HFFc6 (cell line): Measurements from ENCODE around the gene TSFM. TPM values are rescaled to one million over a fixed set of nuclear protein-coding genes. Genes with fewer than 3 reads are reported as not detected.
A peak's percentile ranks its signal among the peaks of the same experiment; 100 is the strongest.

Experiments used
- DNase-seq: peaks from one replicate; pipeline ENCODE4 v3.0.0-alpha.2; 2018
- H3K27ac Mint-ChIP-seq: 2 replicates; pipeline ENCODE4 v1.8.0; 2020; ENCODE audit warnings: mild to moderate bottlenecking, mixed read lengths
- H3K27me3 Mint-ChIP-seq: 2 replicates; pipeline ENCODE4 v1.8.0; 2021; ENCODE audit warnings: mild to moderate bottlenecking, moderate library complexity, mixed read lengths; ENCODE audit not compliant: insufficient read depth
- H3K36me3 Mint-ChIP-seq: 2 replicates; pipeline ENCODE4 v1.8.0; 2021; ENCODE audit warnings: low read depth, mixed read lengths
- H3K4me1 Mint-ChIP-seq: 2 replicates; pipeline ENCODE4 v1.8.0; 2020; ENCODE audit warnings: low read depth, mixed read lengths
- H3K4me3 Mint-ChIP-seq: 2 replicates; pipeline ENCODE4 v1.8.0; 2020; ENCODE audit warnings: mild to moderate bottlenecking, moderate library complexity, mixed read lengths
- H3K9me3 Mint-ChIP-seq: 2 replicates; pipeline ENCODE4 v1.8.0; 2020; ENCODE audit warnings: mild to moderate bottlenecking, mixed read lengths
- CTCF ChIP-seq: fragments of 200-600 bp; sonication (generic); IDR thresholded peaks from 2 replicates; pipeline ENCODE4 v1.5.0; 2021; ENCODE audit warnings: antibody characterized with exemption, mild to moderate bottlenecking
- total RNA-seq, 6 experiments: library from RNA; stranded (reverse); fragmentation: NEBNext Ultra II Directional; extraction: Animal tissue kit (Norgen Biotek cat#: 25700); gene quantifications; 2 replicates in 1 of 6; 3 replicates in 5 of 6; pipeline ENCODE4 v1.2.3, GENCODE V29; 2021

Gene TSFM
- total RNA-seq, 6 experiments from 2014 or later, result 28.6 to 36.8 (median 33.7) TPM

- Mint-ChIP-seq H3K36me3 (0 out of 2 replicates have a peak, but pooled peaks cover 4% of the 10 kb centered on the region), H3K9me3 (no peaks in the 10 kb centered on the region), H3K4me3 (no peak overlapping the region), H3K27me3 (no peaks in the 10 kb centered on the region), H3K4me1 (peaks cover 8% of the 10 kb centered on the region), H3K27ac (no peak overlapping the region)
- DNase-seq, result no peak
- TF ChIP-seq CTCF, result no peak
Measured at GRCh38 chr12:57807285-57807684, 24.7 kb downstream of the TSFM start.

GRCh38 chr12:57808351-57808750 is 25.8 kb downstream of the TSFM start:
- H3K36me3 Mint-ChIP-seq, result 0 out of 2 replicates have a peak, but pooled peaks cover 4% of the 10 kb centered on the region
- no peak overlapping the region for H3K27ac Mint-ChIP-seq
- H3K4me1 Mint-ChIP-seq, result peaks cover 8% of the 10 kb centered on the region
- no peak for TF ChIP-seq CTCF
- H3K27me3 Mint-ChIP-seq, result no peaks in the 10 kb centered on the region
- H3K9me3 Mint-ChIP-seq, result no peaks in the 10 kb centered on the region
- no peak for DNase-seq
- H3K4me3 Mint-ChIP-seq, result no peak overlapping the region

- Mint-ChIP-seq H3K9me3 (no peaks in the 10 kb centered on the region), H3K4me1 (peaks cover 8% of the 10 kb centered on the region), H3K4me3 (no peak overlapping the region), H3K36me3 (0 out of 2 replicates have a peak, but pooled peaks cover 4% of the 10 kb centered on the region), H3K27ac (no peak overlapping the region), H3K27me3 (no peaks in the 10 kb centered on the region)
- TF ChIP-seq CTCF, result no peak
- no peak for DNase-seq
Measured at GRCh38 chr12:57809425-57809824, 26.8 kb downstream of the TSFM start.

GRCh38 chr12:57810450-57810849 is 27.9 kb downstream of the TSFM start:
- Mint-ChIP-seq H3K9me3 (no peaks in the 10 kb centered on the region), H3K4me3 (no peak overlapping the region), H3K4me1 (peaks cover 8% of the 10 kb centered on the region), H3K36me3 (0 out of 2 replicates have a peak, but pooled peaks cover 4% of the 10 kb centered on the region), H3K27me3 (no peaks in the 10 kb centered on the region), H3K27ac (no peak overlapping the region)
- peak; percentile 48 for DNase-seq
- no peak for TF ChIP-seq CTCF

- no peak overlapping the region for H3K27ac Mint-ChIP-seq
- no peak for DNase-seq
Measured at GRCh38 chr12:57811028-57811755, 28.6 kb downstream of the TSFM start.

More at GRCh38 chr12:57811028-57811755, 28.6 kb downstream of the TSFM start:
- Mint-ChIP-seq H3K9me3 (no peaks in the 10 kb centered on the region), H3K27me3 (no peaks in the 10 kb centered on the region), H3K4me3 (no peak overlapping the region), H3K36me3 (0 out of 2 replicates have a peak, but pooled peaks cover 4% of the 10 kb centered on the region), H3K4me1 (peaks cover 9% of the 10 kb centered on the region)
- no peak for TF ChIP-seq CTCF
